HepG2 (cell line): ENCODE results near the gene ANKRD35. TPM values are rescaled to one million over a fixed set of nuclear protein-coding genes. Genes with fewer than 3 reads are reported as not detected.

Experiments used
- CC2D1A ChIP-seq: sonication (generic); formaldehyde crosslinking; IDR thresholded peaks from 2 replicates; pipeline ENCODE4 v1.8.1; 2023; ENCODE audit warnings: mild to moderate bottlenecking, missing genetic modification reagents
- DRAP1 ChIP-seq: IDR thresholded peaks from 2 replicates; pipeline ENCODE4 v1.6.1; 2016; ENCODE audit warnings: missing genetic modification reagents, missing compliant biosample characterization
- GABPA ChIP-seq, 2 experiments: IDR thresholded peaks; 2 replicates each; pipeline ENCODE4 v1.6.1; 2011 to 2016; ENCODE audit warnings: low read depth in 2 of 2, low read length in 1 of 2, missing biosample characterization in 1 of 2, missing genetic modification characterization in 1 of 2
- GATAD2A ChIP-seq: IDR thresholded peaks from 2 replicates; pipeline ENCODE4 v1.6.1; 2016
- HMG20A ChIP-seq: IDR thresholded peaks from 2 replicates; pipeline ENCODE4 v1.6.1; 2016; ENCODE audit warnings: borderline replicate concordance
- KDM5A ChIP-seq: fragments of 200-600 bp; sonication (generic); IDR thresholded peaks from 2 replicates; pipeline ENCODE4 v1.7.0; 2018; ENCODE audit warnings: antibody characterized with exemption, mild to moderate bottlenecking, low read length, borderline replicate concordance
- MAF1 ChIP-seq: sonication (generic); formaldehyde crosslinking; IDR thresholded peaks from 2 replicates; pipeline ENCODE4 v1.5.0; 2020; ENCODE audit warnings: missing genetic modification reagents, borderline replicate concordance
- MTA1 ChIP-seq: sonication (generic); formaldehyde crosslinking; IDR thresholded peaks from 2 replicates; pipeline ENCODE4 v1.4.0; 2020; ENCODE audit warnings: missing genetic modification reagents, mild to moderate bottlenecking, borderline replicate concordance
- NFE2 ChIP-seq: sonication (generic); formaldehyde crosslinking; IDR thresholded peaks from 2 replicates; pipeline ENCODE4 v1.4.0; 2020; ENCODE audit warnings: missing genetic modification reagents
- PBX2 ChIP-seq: IDR thresholded peaks from 2 replicates; pipeline ENCODE4 v1.6.1; 2016; ENCODE audit warnings: control low read depth
- PHF21A ChIP-seq: sonication (generic); formaldehyde crosslinking; IDR thresholded peaks from 2 replicates; pipeline ENCODE4 v1.5.0; 2020; ENCODE audit warnings: mild to moderate bottlenecking, missing genetic modification reagents
- REPIN1 ChIP-seq: sonication (generic); formaldehyde crosslinking; IDR thresholded peaks from 2 replicates; pipeline ENCODE4 v1.8.0; 2022; ENCODE audit warnings: missing genetic modification reagents, low read depth, mild to moderate bottlenecking, borderline replicate concordance
- RXRA ChIP-seq: sonication (generic); formaldehyde crosslinking; IDR thresholded peaks from 2 replicates; pipeline ENCODE4 v1.5.1; 2020; ENCODE audit warnings: missing genetic modification reagents
- SALL1 ChIP-seq: sonication (generic); formaldehyde crosslinking; IDR thresholded peaks from 2 replicates; pipeline ENCODE4 v1.8.0; 2022; ENCODE audit warnings: mild to moderate bottlenecking, missing genetic modification reagents
- SKIL ChIP-seq: sonication (generic); formaldehyde crosslinking; IDR thresholded peaks from 2 replicates; pipeline ENCODE4 v1.8.0; 2022; ENCODE audit warnings: missing genetic modification reagents, mild to moderate bottlenecking, moderate library complexity, borderline replicate concordance
- SP4 ChIP-seq: sonication (generic); formaldehyde crosslinking; IDR thresholded peaks from 2 replicates; pipeline ENCODE4 v1.8.1; 2023; ENCODE audit warnings: mild to moderate bottlenecking, missing genetic modification reagents
- SSRP1 ChIP-seq: IDR thresholded peaks from 2 replicates; pipeline ENCODE4 v1.6.1; 2016; ENCODE audit warnings: control low read depth
- TARDBP ChIP-seq: sonication (generic); formaldehyde crosslinking; IDR thresholded peaks from 2 replicates; pipeline ENCODE4 v1.8.0; 2022; ENCODE audit warnings: mild to moderate bottlenecking, missing genetic modification reagents
- WIZ ChIP-seq: sonication (generic); formaldehyde crosslinking; IDR thresholded peaks from 2 replicates; pipeline ENCODE4 v1.5.1; 2020; ENCODE audit warnings: mild to moderate bottlenecking, missing genetic modification reagents
- XRCC5 ChIP-seq: fragments of 200-400 bp; formaldehyde crosslinking; optimal IDR thresholded peaks from 2 replicates; pipeline ENCODE3; 2017; ENCODE audit warnings: mild to moderate bottlenecking, low read length
- ZFP41 ChIP-seq: sonication (generic); formaldehyde crosslinking; IDR thresholded peaks from 2 replicates; pipeline ENCODE4 v1.4.0; 2020; ENCODE audit warnings: mild to moderate bottlenecking, missing genetic modification reagents, borderline replicate concordance
- ZNF546 ChIP-seq: sonication (generic); formaldehyde crosslinking; conservative IDR thresholded peaks from 2 replicates; pipeline ENCODE4 v1.8.1; 2023; ENCODE audit warnings: mild to moderate bottlenecking, missing genetic modification reagents
- ZNF572 ChIP-seq: sonication (generic); formaldehyde crosslinking; IDR thresholded peaks from 2 replicates; pipeline ENCODE4 v1.5.1; 2020; ENCODE audit warnings: mild to moderate bottlenecking, missing genetic modification reagents
- ZNF652 ChIP-seq: IDR thresholded peaks from 2 replicates; pipeline ENCODE4 v1.6.1; 2016; ENCODE audit warnings: low read depth, borderline replicate concordance
- ZNF709 ChIP-seq: sonication (generic); formaldehyde crosslinking; IDR thresholded peaks from 2 replicates; pipeline ENCODE4 v1.5.0; 2020; ENCODE audit warnings: mild to moderate bottlenecking, missing genetic modification reagents
- ZNF800 ChIP-seq: sonication (generic); formaldehyde crosslinking; IDR thresholded peaks from 2 replicates; pipeline ENCODE4 v1.4.0; 2020; ENCODE audit warnings: missing genetic modification reagents
- polyA plus RNA-seq, 8 experiments: library from polyadenylated mRNA; depleted of rRNA in 3 of 8; stranded (reverse) in 7 of 8; unstranded in 1 of 8; fragments of >200 nt; fragmentation: Illumina TruSeq in 4 of 8; extraction: Trizol in 4 of 8; gene quantifications; 2 replicates each; pipeline versions ENCODE4 v1.2.1 to v1.2.3, GENCODE V29; 2011 to 2016; ENCODE audit warnings: low read depth in 4 of 8, missing spikeins in 1 of 8, mixed read lengths in 1 of 8; ENCODE audit not compliant: insufficient read depth in 1 of 8
- total RNA-seq, 5 experiments: library from RNA; depleted of rRNA; stranded (reverse); fragments of >200 nt; fragmentation: Illumina TruSeq; extraction: Trizol; gene quantifications; 2 replicates each; pipeline ENCODE4 v1.2.3, GENCODE V29; 2016; ENCODE audit warnings: low read depth in 1 of 5

Gene ANKRD35
- total and polyA plus RNA-seq, 2 of the 13 experiments (the other 11 are each of a cell fraction or from before 2014, with no cell fraction given), result 0.02 TPM; not detected in 1

- peak; percentile 33 for TF ChIP-seq ZNF572 (CRISPR knock-in tag)
- no peak for TF ChIP-seq GATAD2A (CRISPR knock-in tag)
- TF ChIP-seq HMG20A, result no peak
- TF ChIP-seq RXRA (CRISPR knock-in tag), result peak; percentile 66
- 0 out of 2 replicates have a peak, but pooled peaks have one; percentile 26 for TF ChIP-seq ZNF652 (CRISPR knock-in tag)
- TF ChIP-seq REPIN1 (CRISPR knock-in tag), result peak; percentile 72; the same call in 1 of the 2 replicates
- TF ChIP-seq SP4 (CRISPR knock-in tag), result peak; percentile 83
- peak; percentile 25; the same call in 1 of the 2 replicates for TF ChIP-seq SALL1 (CRISPR knock-in tag)
- peak; percentile 42; the same call in 1 of the 2 replicates for TF ChIP-seq ZNF800 (CRISPR knock-in tag)
- 0 out of 2 replicates have a peak, but pooled peaks have one; percentile 72 for TF ChIP-seq WIZ (CRISPR knock-in tag)
- TF ChIP-seq CC2D1A (CRISPR knock-in tag), result no peak
- no peak for TF ChIP-seq ZNF546 (CRISPR knock-in tag)
- no peak for TF ChIP-seq PBX2 (CRISPR knock-in tag)
- no peak for TF ChIP-seq GABPA (IDR thresholded peaks at IDR 0.05; ENCODE audit: low read depth, low read length)
- TF ChIP-seq GABPA (CRISPR knock-in tag; IDR thresholded peaks at IDR 0.05; ENCODE audit: low read depth), result 0 out of 2 replicates have a peak, but pooled peaks have one; percentile 4
- no peak for TF ChIP-seq MTA1
- peak; percentile 62; the same call in 1 of the 2 replicates for TF ChIP-seq ZNF709 (CRISPR knock-in tag)
- TF ChIP-seq SSRP1 (CRISPR knock-in tag), result no peak
- TF ChIP-seq ZFP41 (CRISPR knock-in tag), result no peak
- TF ChIP-seq XRCC5, result peak; percentile 11
- TF ChIP-seq PHF21A, result no peak
- peak; percentile 64; the same call in 1 of the 2 replicates for TF ChIP-seq KDM5A
- peak; percentile 74 for TF ChIP-seq TARDBP
- TF ChIP-seq SKIL (CRISPR knock-in tag), result 0 out of 2 replicates have a peak, but pooled peaks have one; percentile 62
- TF ChIP-seq NFE2 (CRISPR knock-in tag), result no peak
- TF ChIP-seq MAF1 (CRISPR knock-in tag), result 0 out of 2 replicates have a peak, but pooled peaks have one; percentile 54
- TF ChIP-seq DRAP1 (CRISPR knock-in tag), result peak; percentile 69
Observed at GRCh38 chr1:145858901-145859490, 26.7 kb downstream of the ANKRD35 start, which contains the start of gene PIAS3 (continued).
